GM12864 (cell line): Measurements from ENCODE around the gene HMGCS1.
A peak's percentile ranks its signal among the peaks of the same experiment; 100 is the strongest.
"Not testable (repeated sequence)": the region's sequence is repeated elsewhere in the genome, so short reads cannot be mapped to it uniquely, and the experiment has no call there.

ENCODE experiments used
- DNase-seq: peaks from one replicate; pipeline ENCODE4 v3.0.0-alpha.2; 2011; ENCODE audit warnings: low read depth
- H3K4me3 ChIP-seq: 2 replicates; pipeline ENCODE4 v1.5.1; 2011; ENCODE audit warnings: mild to moderate bottlenecking, low read depth, low read length, control low read depth
- TF ChIP-seq, protein P1 (sequence below): IDR thresholded peaks from 2 replicates; pipeline ENCODE4 v1.5.1; 2011; ENCODE audit warnings: low read depth, mild to moderate bottlenecking, moderate library complexity, low read length, control low read depth, inconsistent platforms; ENCODE audit errors: missing control alignments

The HMGCS1 gene

DNA sequence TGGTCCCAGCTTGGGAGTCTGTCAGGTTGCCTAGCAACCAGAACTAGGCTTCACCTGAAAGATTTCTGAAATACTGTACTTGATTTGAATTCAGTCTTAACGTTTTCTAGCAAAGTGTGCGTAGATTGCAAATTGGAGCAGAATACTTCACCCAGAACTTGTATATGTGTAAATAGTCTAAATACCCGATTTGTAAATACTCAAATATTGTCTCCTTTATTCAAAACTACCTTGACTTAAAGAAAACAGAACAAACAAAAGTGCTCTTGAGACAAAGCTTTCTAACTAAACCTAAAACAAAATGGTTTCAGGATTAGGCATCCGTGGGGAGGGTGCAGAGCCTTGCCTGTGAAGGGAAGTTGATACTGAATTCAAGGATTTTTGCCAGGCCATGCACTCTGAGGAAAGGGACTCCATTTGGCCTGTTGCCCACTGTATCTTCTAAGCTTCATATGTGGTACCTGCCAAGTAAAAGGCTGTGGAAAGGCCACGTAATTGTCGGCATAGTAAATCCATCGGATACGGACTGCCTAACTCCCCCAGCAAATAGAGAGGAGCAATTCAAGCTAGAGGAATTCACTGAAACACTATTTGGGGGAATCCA, 744 bp upstream of the HMGCS1 start:
- TF ChIP-seq, protein P1, sequence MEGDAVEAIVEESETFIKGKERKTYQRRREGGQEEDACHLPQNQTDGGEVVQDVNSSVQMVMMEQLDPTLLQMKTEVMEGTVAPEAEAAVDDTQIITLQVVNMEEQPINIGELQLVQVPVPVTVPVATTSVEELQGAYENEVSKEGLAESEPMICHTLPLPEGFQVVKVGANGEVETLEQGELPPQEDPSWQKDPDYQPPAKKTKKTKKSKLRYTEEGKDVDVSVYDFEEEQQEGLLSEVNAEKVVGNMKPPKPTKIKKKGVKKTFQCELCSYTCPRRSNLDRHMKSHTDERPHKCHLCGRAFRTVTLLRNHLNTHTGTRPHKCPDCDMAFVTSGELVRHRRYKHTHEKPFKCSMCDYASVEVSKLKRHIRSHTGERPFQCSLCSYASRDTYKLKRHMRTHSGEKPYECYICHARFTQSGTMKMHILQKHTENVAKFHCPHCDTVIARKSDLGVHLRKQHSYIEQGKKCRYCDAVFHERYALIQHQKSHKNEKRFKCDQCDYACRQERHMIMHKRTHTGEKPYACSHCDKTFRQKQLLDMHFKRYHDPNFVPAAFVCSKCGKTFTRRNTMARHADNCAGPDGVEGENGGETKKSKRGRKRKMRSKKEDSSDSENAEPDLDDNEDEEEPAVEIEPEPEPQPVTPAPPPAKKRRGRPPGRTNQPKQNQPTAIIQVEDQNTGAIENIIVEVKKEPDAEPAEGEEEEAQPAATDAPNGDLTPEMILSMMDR, result no peak
- DNase-seq, result no peak
- peak overlapping the region; percentile 28; the same call in 1 of the 2 replicates for H3K4me3 ChIP-seq

DNA sequence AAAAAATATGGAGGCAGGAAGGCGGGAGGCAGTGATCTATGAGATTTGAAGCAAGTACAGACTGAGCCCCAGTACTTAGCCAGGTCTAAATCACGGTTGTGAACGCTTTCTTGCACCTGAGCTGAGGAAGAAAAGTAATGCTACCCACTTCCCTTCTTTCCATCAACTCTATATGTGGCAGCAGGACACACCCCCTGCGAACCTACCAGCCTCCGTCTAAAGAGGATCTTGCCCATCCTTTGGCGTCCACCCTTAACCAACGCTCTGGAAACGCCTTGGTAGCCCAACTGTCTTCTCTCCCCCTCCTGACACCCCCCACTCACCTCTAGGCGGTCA, 545 bp downstream of the HMGCS1 start:
- peak overlapping the region; percentile 83 for H3K4me3 ChIP-seq
- DNase-seq, result no peak
- TF ChIP-seq, protein P1, result peak; percentile 19

DNA sequence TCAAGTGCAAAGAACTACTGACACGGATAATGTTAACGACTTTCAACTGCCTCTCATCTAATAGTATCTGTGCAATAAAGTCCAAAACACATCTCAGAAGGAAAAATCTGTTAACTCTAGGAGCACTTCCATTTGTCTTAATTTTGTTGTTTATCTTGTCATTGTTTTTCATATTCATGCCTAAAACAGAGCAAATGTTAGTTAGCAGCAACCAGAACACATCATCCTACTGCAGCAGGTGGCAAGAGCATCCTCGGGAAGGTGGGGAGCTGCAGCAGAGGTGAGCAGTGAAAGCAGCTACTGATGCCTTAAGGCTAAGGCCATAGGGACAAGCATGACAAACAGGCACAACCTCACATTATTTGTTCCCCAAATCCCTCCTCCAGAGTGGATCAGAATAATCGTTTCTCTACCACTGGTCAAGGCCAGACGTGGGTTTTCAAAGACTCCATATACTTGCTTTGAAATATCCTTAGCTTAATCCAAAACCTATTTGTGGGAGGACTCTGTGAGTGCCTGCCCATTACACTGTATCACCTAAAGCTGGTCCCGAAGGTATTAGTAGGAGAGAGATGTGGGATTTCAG, 1.0 kb downstream of the HMGCS1 start:
- no peak for DNase-seq
- TF ChIP-seq, protein P1, result no peak
- peak overlapping the region; percentile 83 for H3K4me3 ChIP-seq

DNA sequence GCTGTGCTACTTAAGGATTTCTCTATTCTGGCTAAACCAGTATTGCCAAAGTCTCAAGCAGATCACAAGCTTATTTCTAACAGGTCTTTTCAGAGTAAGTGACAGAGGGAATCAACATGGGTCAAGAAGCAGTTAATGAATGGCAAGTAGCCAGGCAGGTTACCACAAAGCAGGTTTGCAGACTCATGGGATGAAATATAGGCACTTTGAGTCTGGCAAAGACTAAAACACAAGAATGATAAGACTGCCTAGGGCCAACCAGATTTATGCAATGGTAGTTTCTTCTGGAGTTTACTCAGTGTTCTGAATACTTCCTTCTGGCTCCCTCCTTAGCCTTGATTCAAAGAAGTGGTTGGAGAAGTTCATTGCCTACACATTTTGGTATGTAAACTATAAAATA, 3.6 kb downstream of the HMGCS1 start:
- TF ChIP-seq, protein P1, result no peak
- DNase-seq, result no peak
- H3K4me3 ChIP-seq, result peak overlapping the region; percentile 16

DNA sequence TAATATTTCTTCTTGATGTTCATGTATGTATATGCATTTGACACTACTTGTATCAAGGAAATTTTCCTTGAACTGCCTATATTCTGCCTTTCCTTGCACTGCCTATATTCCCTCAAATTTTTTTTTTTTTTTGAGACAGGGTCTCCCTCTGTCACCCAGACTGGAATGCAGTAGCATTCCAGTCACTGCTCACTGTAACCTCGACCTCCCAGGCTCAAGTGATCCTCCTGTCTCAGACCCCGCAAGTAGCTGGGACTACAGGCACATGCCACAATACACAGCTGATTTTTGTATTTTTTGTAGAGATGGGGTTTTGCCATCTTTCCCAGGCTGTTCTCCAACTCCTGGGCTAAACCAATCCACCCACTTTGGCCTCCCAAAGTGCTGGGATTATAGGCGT, 4.1 kb downstream of the HMGCS1 start:
- H3K4me3 ChIP-seq, result no peak overlapping the region
- no peak for DNase-seq
- TF ChIP-seq, protein P1, result no peak

DNA sequence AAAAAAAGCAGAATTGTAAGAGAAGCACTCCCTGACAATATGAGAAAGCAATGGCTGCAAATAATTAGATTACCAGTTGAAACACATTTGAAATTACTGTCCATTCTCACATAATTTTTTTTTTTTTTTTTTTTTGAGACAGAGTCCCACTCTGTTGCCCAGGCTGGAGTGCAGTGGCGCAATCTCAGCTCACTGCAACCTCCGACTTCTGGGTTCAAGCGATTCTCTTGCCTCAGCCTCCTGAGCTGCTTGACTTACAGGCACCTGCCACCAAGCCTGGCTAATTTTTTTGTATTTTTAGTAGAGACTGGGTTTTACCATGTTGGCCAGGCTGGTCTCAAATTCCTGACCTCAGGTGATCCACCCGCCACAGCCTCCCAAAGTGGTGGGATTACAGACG, 6.3 kb downstream of the HMGCS1 start:
- DNase-seq, H3K4me3 ChIP-seq: not testable (repeated sequence)

DNA sequence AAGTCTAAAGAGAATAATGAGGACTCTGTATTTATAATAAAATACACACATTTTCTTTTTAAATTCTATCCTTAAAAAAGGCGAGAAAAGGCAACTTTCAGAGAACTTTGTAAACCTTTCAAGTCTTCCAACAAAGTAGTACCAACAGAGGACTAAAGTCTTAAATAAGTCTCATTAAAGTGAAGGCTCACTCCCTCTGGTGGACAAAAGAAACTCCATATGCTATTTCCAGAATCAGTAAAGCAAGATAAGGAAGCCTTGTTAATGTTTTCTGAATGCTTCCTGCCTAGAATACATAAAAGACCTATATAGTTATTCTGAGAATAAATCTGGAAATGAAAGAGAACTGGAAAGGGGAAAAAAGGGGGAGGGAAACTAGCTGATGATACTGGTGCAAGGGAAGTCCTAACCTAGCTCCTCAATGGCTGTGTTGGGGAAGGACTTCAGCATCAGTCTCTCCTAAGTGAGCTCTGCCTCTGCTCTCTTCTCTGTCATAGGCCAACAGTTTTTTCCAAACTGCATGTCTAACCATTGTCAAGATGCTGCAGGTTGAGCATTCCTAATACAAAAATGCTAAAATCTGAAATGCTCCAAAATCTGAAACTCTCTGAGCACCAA, 7.2 kb downstream of the HMGCS1 start:
- TF ChIP-seq, protein P1, result peak; percentile 62
- no peak for DNase-seq
- H3K4me3 ChIP-seq, result no peak overlapping the region
